Parathyroid adenoma (tissue), 2 donors: ENCODE results near the gene TNKS1BP1.

Experiments used
- H2AFZ ChIP-seq: fragments of 300-600 bp; sonication (generic); one replicate; pipeline ENCODE4 v1.7.0; 2017; ENCODE audit warnings: antibody characterized with exemption, mild to moderate bottlenecking
- H3K27ac ChIP-seq: fragments of 300-600 bp; sonication (generic); one replicate; pipeline ENCODE4 v1.7.0; 2017
- H3K27me3 ChIP-seq: fragments of 300-600 bp; sonication (generic); one replicate; pipeline ENCODE4 v1.7.0; 2017; ENCODE audit warnings: low read length; ENCODE audit not compliant: control insufficient read depth, insufficient read depth
- H3K36me3 ChIP-seq: fragments of 300-600 bp; sonication (generic); one replicate; pipeline ENCODE4 v1.7.0; 2017; ENCODE audit warnings: low read length; ENCODE audit not compliant: control insufficient read depth, insufficient read depth
- H3K4me1 ChIP-seq: fragments of 300-600 bp; sonication (generic); one replicate; pipeline ENCODE4 v1.7.0; 2017; ENCODE audit warnings: control low read depth
- H3K4me2 ChIP-seq: fragments of 300-600 bp; sonication (generic); one replicate; pipeline ENCODE4 v1.7.0; 2017; ENCODE audit warnings: low read length
- H3K4me3 ChIP-seq: fragments of 300-600 bp; sonication (generic); one replicate; pipeline ENCODE4 v1.7.0; 2017; ENCODE audit warnings: low read depth, low read length
- H3K79me2 ChIP-seq: fragments of 300-600 bp; sonication (generic); one replicate; pipeline ENCODE4 v1.7.0; 2017; ENCODE audit warnings: control low read depth
- H3K9ac ChIP-seq: fragments of 300-600 bp; sonication (generic); one replicate; pipeline ENCODE4 v1.7.0; 2017; ENCODE audit warnings: mild to moderate bottlenecking
- H3K9me3 ChIP-seq: fragments of 300-600 bp; sonication (generic); one replicate; pipeline ENCODE4 v1.7.0; 2017; ENCODE audit warnings: low read length; ENCODE audit not compliant: control insufficient read depth
- TF ChIP-seq, protein P1 (sequence below): fragments of 300-600 bp; sonication (generic); IDR thresholded peaks from one replicate; pipeline ENCODE4 v1.7.0; 2017; ENCODE audit warnings: antibody characterized with exemption, mild to moderate bottlenecking
- donor health status: primary hyperparathyroidism.

TNKS1BP1 gene

DNA sequence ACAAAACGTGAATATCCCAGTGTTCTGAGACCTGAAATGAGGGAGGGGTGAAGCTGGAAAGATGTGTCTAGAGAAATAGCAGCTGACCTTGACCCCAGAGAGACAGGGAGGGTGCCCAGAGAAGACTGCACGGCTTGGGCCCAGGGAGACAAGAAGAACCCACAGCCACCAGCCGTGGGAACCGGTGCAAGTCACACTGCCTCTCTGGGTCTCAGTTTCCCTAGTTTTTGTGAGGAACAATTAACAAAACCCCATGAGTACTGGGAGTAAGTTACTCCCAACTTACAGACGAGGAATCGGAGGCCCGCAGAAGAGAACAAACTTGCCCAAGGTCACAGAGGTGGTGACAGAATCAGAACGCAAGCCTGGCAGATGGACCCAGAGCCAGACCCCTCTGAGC, 19.2 kb downstream of the TNKS1BP1 start:
- Histone ChIP-seq H2AFZ (no peak overlapping the region), H3K9ac (no peak overlapping the region), H3K79me2 (peaks cover 3% of the 10 kb centered on the region), H3K4me2 (no peak overlapping the region), H3K4me1 (peaks cover 3% of the 10 kb centered on the region), H3K9me3 (no peaks in the 10 kb centered on the region), H3K4me3 (no peak overlapping the region), H3K27me3 (no peaks in the 10 kb centered on the region), H3K36me3 (no peaks in the 10 kb centered on the region), H3K27ac (no peak overlapping the region)
- TF ChIP-seq, protein P1, sequence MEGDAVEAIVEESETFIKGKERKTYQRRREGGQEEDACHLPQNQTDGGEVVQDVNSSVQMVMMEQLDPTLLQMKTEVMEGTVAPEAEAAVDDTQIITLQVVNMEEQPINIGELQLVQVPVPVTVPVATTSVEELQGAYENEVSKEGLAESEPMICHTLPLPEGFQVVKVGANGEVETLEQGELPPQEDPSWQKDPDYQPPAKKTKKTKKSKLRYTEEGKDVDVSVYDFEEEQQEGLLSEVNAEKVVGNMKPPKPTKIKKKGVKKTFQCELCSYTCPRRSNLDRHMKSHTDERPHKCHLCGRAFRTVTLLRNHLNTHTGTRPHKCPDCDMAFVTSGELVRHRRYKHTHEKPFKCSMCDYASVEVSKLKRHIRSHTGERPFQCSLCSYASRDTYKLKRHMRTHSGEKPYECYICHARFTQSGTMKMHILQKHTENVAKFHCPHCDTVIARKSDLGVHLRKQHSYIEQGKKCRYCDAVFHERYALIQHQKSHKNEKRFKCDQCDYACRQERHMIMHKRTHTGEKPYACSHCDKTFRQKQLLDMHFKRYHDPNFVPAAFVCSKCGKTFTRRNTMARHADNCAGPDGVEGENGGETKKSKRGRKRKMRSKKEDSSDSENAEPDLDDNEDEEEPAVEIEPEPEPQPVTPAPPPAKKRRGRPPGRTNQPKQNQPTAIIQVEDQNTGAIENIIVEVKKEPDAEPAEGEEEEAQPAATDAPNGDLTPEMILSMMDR = no peak

DNA sequence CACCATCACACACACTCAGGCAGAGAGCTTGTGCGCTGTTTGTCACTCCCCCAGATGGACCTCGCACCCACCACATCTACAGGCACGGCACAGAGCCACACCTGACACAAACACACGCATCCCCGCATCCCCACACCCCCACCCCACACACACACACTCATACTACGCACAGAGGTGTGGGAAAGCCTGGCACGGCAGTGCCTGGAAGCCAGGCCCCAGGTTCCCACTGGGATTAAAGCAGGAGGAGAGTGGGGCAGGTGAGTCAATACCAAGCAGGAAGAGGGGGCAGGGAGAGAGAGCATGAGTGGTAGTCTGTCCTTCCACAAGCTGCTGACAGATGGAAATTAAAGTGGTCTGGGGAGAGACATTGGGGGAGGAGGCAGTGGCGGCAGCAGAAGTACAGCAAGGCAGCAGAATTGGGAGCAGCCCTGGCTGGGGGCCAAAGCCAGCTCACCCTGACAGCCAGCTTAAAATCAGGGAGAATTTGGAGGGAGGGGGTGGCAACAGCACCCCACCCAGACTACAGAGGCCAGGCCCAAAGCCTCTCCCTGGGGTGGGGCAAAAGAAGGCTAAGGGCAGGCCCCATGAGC, 20.7 kb downstream of the TNKS1BP1 start:
- no peak overlapping the region for H3K9ac ChIP-seq
- H2AFZ ChIP-seq = no peak overlapping the region
- peaks cover 3% of the 10 kb centered on the region for H3K4me1 ChIP-seq
- peaks cover 3% of the 10 kb centered on the region for H3K79me2 ChIP-seq
- no peak overlapping the region for H3K4me3 ChIP-seq
- H3K4me2 ChIP-seq = no peak overlapping the region
- H3K27me3 ChIP-seq = no peaks in the 10 kb centered on the region
- H3K36me3 ChIP-seq = no peaks in the 10 kb centered on the region
- H3K27ac ChIP-seq = no peak overlapping the region
- TF ChIP-seq, protein P1 = no peak
- no peaks in the 10 kb centered on the region for H3K9me3 ChIP-seq

DNA sequence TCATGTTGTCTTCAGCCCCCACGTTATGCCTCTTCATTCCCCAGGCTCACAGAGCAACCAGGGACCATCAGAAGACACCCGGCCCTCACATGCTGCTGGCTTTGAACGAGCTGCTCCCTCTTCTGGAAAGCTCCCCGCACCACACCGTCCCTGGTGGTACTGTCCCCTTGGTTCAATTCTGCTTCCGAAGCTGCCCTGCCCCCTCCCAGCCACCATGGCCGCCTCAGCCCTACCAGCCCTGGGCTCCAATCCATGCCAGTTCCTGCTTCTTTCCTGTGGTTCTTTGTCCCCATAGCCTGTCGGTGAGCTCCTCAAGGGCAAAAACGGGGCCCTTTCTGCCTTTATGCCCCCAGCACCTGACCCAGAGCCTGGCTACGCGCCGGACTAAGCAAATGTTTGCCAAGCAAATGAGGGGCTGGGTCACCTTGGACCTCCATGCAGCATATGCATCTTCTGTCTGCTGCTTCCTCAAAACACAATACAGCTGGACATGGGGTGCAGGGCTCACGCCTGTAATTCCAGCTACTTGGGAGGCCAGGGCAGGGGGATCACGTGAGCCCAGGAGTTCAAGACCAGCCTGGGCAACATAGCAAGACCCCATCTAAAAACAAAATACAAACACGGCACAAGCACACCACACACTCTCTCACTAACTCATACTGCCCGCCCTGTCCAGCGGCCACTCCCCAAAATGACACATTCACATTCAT, 21.3 kb downstream of the TNKS1BP1 start:
- Histone ChIP-seq H2AFZ (no peak overlapping the region), H3K79me2 (peaks cover 3% of the 10 kb centered on the region), H3K9ac (no peak overlapping the region), H3K27me3 (no peaks in the 10 kb centered on the region), H3K9me3 (no peaks in the 10 kb centered on the region), H3K36me3 (no peaks in the 10 kb centered on the region), H3K4me2 (no peak overlapping the region), H3K4me3 (no peak overlapping the region), H3K4me1 (peaks cover 3% of the 10 kb centered on the region), H3K27ac (no peak overlapping the region)
- TF ChIP-seq, protein P1 = no peak

DNA sequence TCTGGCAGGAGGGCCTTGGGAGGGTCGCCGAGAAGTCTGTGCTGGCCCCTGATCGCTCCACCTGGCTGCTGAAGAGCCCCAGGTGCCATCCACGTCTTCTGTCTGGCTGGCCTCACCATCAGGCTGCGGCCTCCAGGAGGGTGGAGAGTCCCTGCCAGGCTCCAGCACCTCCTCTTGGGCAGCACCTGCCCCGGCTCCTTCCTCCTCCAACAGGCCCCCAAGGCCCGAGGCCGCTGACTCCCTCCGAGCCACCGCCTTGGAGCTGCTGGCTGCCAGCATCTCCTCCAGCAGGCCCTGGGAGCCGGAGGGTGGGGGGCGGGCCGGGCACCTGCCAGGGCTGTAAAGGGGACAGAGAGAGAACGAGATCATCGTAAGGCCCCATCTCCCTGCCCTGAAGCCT, 22.3 kb downstream of the TNKS1BP1 start:
- Histone ChIP-seq H3K27ac (no peak overlapping the region), H3K9me3 (no peaks in the 10 kb centered on the region), H3K79me2 (peaks cover 3% of the 10 kb centered on the region), H3K4me1 (peaks cover 3% of the 10 kb centered on the region), H3K4me2 (no peak overlapping the region), H3K9ac (no peak overlapping the region), H3K4me3 (no peak overlapping the region), H3K27me3 (no peaks in the 10 kb centered on the region), H2AFZ (no peak overlapping the region), H3K36me3 (no peaks in the 10 kb centered on the region)
- TF ChIP-seq, protein P1 = no peak
